MCF 10A (cell line): ENCODE measurements around the gene SLC44A4. TPM values are rescaled to one million over a fixed set of nuclear protein-coding genes. Genes with fewer than 3 reads are reported as not detected.
"Not testable (repeated sequence)": the region's sequence is repeated elsewhere in the genome, so short reads cannot be mapped to it uniquely, and the experiment has no call there.

Experiments used
- BruUV-seq: library from RNA; stranded (reverse); fragments of 400-500 nt; replicated peaks from 2 replicates; lab custom pipeline; 2021; lab: Mats Ljungman, UMichigan
- CTCF ChIA-PET: fragments of 300-600 bp; sonication (Branson Sonifier 250); formaldehyde crosslinking; extraction: SDS; loops from one replicate; lab custom pipeline; 2021; ENCODE audit warnings: antibody characterized with exemption, inconsistent platforms; lab: Yijun Ruan, JAX
- POLR2A ChIA-PET: fragments of 300-600, 350-650 bp; sonication (Branson Sonifier 250); formaldehyde crosslinking; extraction: SDS; loops from one replicate; lab custom pipeline; 2020; ENCODE audit warnings: antibody characterized with exemption, inconsistent platforms; lab: Yijun Ruan, JAX
- DNase-seq: peaks from one replicate; pipeline ENCODE4 v3.0.0-alpha.2; 2018; ENCODE audit not compliant: unreplicated experiment
- H3K27ac Mint-ChIP-seq: one replicate; pipeline ENCODE4 v1.8.0; 2022; ENCODE audit warnings: mild to moderate bottlenecking, low read depth, mixed read lengths; ENCODE audit not compliant: unreplicated experiment
- H3K27me3 Mint-ChIP-seq: one replicate; pipeline ENCODE4 v1.8.0; 2022; ENCODE audit warnings: mixed read lengths; ENCODE audit not compliant: insufficient read depth, unreplicated experiment
- H3K36me3 Mint-ChIP-seq: one replicate; pipeline ENCODE4 v1.8.0; 2022; ENCODE audit warnings: mild to moderate bottlenecking, moderate library complexity, mixed read lengths; ENCODE audit not compliant: insufficient read depth, unreplicated experiment
- H3K4me1 Mint-ChIP-seq: one replicate; pipeline ENCODE4 v1.8.0; 2022; ENCODE audit warnings: mixed read lengths; ENCODE audit not compliant: insufficient read depth, unreplicated experiment
- H3K4me3 Mint-ChIP-seq: one replicate; pipeline ENCODE4 v1.8.0; 2022; ENCODE audit warnings: mild to moderate bottlenecking, moderate library complexity, mixed read lengths; ENCODE audit not compliant: unreplicated experiment
- H3K9me3 Mint-ChIP-seq: one replicate; pipeline ENCODE4 v1.8.0; 2022; ENCODE audit warnings: mixed read lengths; ENCODE audit not compliant: unreplicated experiment
- intact Hi-C: fragments of 100-400 bp; cut with micrococcal nuclease; formaldehyde crosslinking; loops from 2 replicates; pipeline ENCODE4 v1.14.1; 2022
- total RNA-seq: library from RNA; stranded (reverse); gene quantifications from 2 replicates; pipeline ENCODE4 v1.2.3, GENCODE V29; 2022
- TF ChIP-seq, protein P1 (sequence below): fragments of 200-600 bp; IDR thresholded peaks from one replicate; pipeline ENCODE4 v1.8.0; 2022; ENCODE audit warnings: antibody characterized with exemption, mild to moderate bottlenecking; ENCODE audit not compliant: unreplicated experiment

Gene SLC44A4
- total RNA-seq, 1 experiment from 2014 or later = not detected

- Mint-ChIP-seq H3K36me3 (peaks cover 5% of the 10 kb centered on the region), H3K27ac (no peak overlapping the region), H3K27me3 (no peaks in the 10 kb centered on the region), H3K4me3 (peak overlapping the region; percentile 89), H3K9me3 (no peaks in the 10 kb centered on the region), H3K4me1 (peaks cover 23% of the 10 kb centered on the region)
- no TSS peak for BruUV-seq
- ChIA-PET CTCF (interaction anchor here (0.6 to 0.7 kb wide), 4 partner anchors 74 to 330 kb away, joined by 3 read pairs; no protein-coding TSS in a partner anchor), POLR2A (interaction anchor here (1.4 to 11.3 kb wide), 7 partner anchors 7 to 168 kb away, joined by 4 to 202 read pairs (median 42); partner anchors contain the start of genes ABHD16A, BAG6, CLIC1 and HSPA1B)
- intact Hi-C loops = no loop called here
- TF ChIP-seq, protein P1, sequence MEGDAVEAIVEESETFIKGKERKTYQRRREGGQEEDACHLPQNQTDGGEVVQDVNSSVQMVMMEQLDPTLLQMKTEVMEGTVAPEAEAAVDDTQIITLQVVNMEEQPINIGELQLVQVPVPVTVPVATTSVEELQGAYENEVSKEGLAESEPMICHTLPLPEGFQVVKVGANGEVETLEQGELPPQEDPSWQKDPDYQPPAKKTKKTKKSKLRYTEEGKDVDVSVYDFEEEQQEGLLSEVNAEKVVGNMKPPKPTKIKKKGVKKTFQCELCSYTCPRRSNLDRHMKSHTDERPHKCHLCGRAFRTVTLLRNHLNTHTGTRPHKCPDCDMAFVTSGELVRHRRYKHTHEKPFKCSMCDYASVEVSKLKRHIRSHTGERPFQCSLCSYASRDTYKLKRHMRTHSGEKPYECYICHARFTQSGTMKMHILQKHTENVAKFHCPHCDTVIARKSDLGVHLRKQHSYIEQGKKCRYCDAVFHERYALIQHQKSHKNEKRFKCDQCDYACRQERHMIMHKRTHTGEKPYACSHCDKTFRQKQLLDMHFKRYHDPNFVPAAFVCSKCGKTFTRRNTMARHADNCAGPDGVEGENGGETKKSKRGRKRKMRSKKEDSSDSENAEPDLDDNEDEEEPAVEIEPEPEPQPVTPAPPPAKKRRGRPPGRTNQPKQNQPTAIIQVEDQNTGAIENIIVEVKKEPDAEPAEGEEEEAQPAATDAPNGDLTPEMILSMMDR = no peak
- DNase-seq = no peak
These were observed 58.9 kb downstream of the SLC44A4 start for GRCh38 chr6:31819871-31820299.

GRCh38 chr6:31817929-31818511, 60.8 kb downstream of the SLC44A4 start:
- H3K9me3 Mint-ChIP-seq, BruUV-seq, H3K27me3 Mint-ChIP-seq, intact Hi-C loops, H3K36me3 Mint-ChIP-seq: not testable (repeated sequence)
- peaks cover 26% of the 10 kb centered on the region for H3K4me1 Mint-ChIP-seq
- ChIA-PET POLR2A (interaction anchor here (0.6 to 11.3 kb wide), 16 partner anchors 9 to 740 kb away, joined by 3 to 202 read pairs (median 5); partner anchors contain the start of genes ABHD16A, DDAH2, DDX39B and HSPA1B), CTCF (interaction anchor here (1.0 kb wide), 1 partner anchor 11 kb away, joined by 4 read pairs; the partner anchor contains the start of gene LSM2)
- DNase-seq = peak; percentile 58
- H3K27ac Mint-ChIP-seq = peak overlapping the region; percentile 71
- peak overlapping the region; percentile 89 for H3K4me3 Mint-ChIP-seq

GRCh38 chr6:31817133-31817928, 61.5 kb downstream of the SLC44A4 start:
- ChIA-PET POLR2A (interaction anchor here (0.6 to 11.3 kb wide), 15 partner anchors 9 to 739 kb away, joined by 3 to 202 read pairs (median 5); partner anchors contain the start of genes DDAH2, DDX39B, HSPA1B and LSM2), CTCF (interaction anchor here (1.0 kb wide), 1 partner anchor 11 kb away, joined by 4 read pairs; the partner anchor contains the start of gene LSM2)
- DNase-seq, intact Hi-C loops, H3K9me3 Mint-ChIP-seq, H3K27me3 Mint-ChIP-seq, BruUV-seq, H3K36me3 Mint-ChIP-seq: not testable (repeated sequence)
- Mint-ChIP-seq H3K4me3 (peak overlapping the region; percentile 89), H3K4me1 (peaks cover 20% of the 10 kb centered on the region), H3K27ac (peak overlapping the region; percentile 71)

GRCh38 chr6:31815025-31815838, 63.6 kb downstream of the SLC44A4 start, which contains the start of the genes HSPA1A and HSPA1L:
HSPA1A (plus strand) TSS chr6:31815543; CDS start chr6:31815757, 214 bp downstream.
HSPA1L (minus strand) TSS chr6:31815283; CDS start chr6:31811972, 3,311 bp downstream.
- Mint-ChIP-seq H3K27ac (peak within 1 kb of the TSS; percentile 97), H3K36me3 (peaks cover 8% of the 10 kb centered on the region), H3K9me3 (no peaks in the 10 kb centered on the region), H3K27me3 (no peaks in the 10 kb centered on the region), H3K4me3 (peak within 1 kb of the TSS; percentile 89), H3K4me1 (peaks cover 11% of the 10 kb centered on the region)
- peak; percentile 99 for DNase-seq
- BruUV-seq = no TSS peak
- CTCF ChIA-PET = interaction anchor here (0.8 to 1.3 kb wide), 3 partner anchors 9 to 78 kb away, joined by 3 to 8 read pairs (median 3); partner anchors contain the start of gene LSM2
- POLR2A ChIA-PET = interaction anchor here (0.6 to 6.4 kb wide), 32 partner anchors 9 to 1157 kb away, joined by 3 to 192 read pairs (median 5); partner anchors contain the start of genes ABHD16A, ATP6V1G2, BAG6 and C6orf47
- intact Hi-C loops = loop anchor here (2.0 kb wide), 2 partner anchors 18 to 48 kb away; partner anchors contain the start of gene NEU1
- TF ChIP-seq, protein P1 = no peak
